Lower leg skin (tissue), 4 donors: ENCODE measurements around the gene PROM1. TPM values are rescaled to one million over a fixed set of nuclear protein-coding genes. Genes with fewer than 3 reads are reported as not detected.

Experiments used
- DNase-seq, 2 donors: peaks; one replicate each; pipeline ENCODE4 v3.0.0-alpha.2; 2019; ENCODE audit warnings: low spot score in 2 of 2
- H3K4me3 ChIP-seq: fragments of 200-600 bp; sonication (generic); 2 replicates; pipeline ENCODE4 v1.5.1; 2017; ENCODE audit warnings: mild to moderate bottlenecking, low read depth; ENCODE audit not compliant: poor library complexity, severe bottlenecking
- POLR2A ChIP-seq, 2 donors: fragments of 450-650 bp; IDR thresholded peaks; one replicate each; pipeline ENCODE4 v1.6.1; 2016 to 2017; ENCODE audit warnings: antibody characterized with exemption in 2 of 2, mild to moderate bottlenecking in 1 of 2, moderate library complexity in 1 of 2
- WGBS, 2 donors: methylation state at CpG; one replicate each; pipeline ENCODE4 v1.1.5; 2018; 5-methylcytosine and 5-hydroxymethylcytosine counted together
- intact Hi-C: fragments of 100-400 bp; cut with DNase I; formaldehyde crosslinking; loops from one replicate; pipeline ENCODE4 v1.15.0; 2023; ENCODE audit warnings: low total_unique reads
- total RNA-seq, 4 donors: library from RNA; depleted of rRNA; stranded (reverse); fragments of >200 nt; gene quantifications; one replicate each; pipeline ENCODE4 v1.1.0, GENCODE V29; 2016
- TF ChIP-seq, protein P1 (sequence below), 3 donors: fragments of 450-650 bp; IDR thresholded peaks; one replicate each; pipeline ENCODE4 v1.5.1; 2016; ENCODE audit warnings: antibody characterized with exemption in 3 of 3, mild to moderate bottlenecking in 3 of 3, moderate library complexity in 2 of 3

Gene PROM1
- total RNA-seq, 4 donors from 2014 or later: 1.3 to 7.6 (median 2.9) TPM

- intact Hi-C loops: no loop called here
- WGBS, 2 donors: 89 to 92% methylated on average over 3 of the region's 3 CpGs
- no peak for DNase-seq
- H3K4me3 ChIP-seq: no peak overlapping the region
- TF ChIP-seq POLR2A (IDR thresholded peaks at IDR 0.05): no peak
- TF ChIP-seq, protein P1, sequence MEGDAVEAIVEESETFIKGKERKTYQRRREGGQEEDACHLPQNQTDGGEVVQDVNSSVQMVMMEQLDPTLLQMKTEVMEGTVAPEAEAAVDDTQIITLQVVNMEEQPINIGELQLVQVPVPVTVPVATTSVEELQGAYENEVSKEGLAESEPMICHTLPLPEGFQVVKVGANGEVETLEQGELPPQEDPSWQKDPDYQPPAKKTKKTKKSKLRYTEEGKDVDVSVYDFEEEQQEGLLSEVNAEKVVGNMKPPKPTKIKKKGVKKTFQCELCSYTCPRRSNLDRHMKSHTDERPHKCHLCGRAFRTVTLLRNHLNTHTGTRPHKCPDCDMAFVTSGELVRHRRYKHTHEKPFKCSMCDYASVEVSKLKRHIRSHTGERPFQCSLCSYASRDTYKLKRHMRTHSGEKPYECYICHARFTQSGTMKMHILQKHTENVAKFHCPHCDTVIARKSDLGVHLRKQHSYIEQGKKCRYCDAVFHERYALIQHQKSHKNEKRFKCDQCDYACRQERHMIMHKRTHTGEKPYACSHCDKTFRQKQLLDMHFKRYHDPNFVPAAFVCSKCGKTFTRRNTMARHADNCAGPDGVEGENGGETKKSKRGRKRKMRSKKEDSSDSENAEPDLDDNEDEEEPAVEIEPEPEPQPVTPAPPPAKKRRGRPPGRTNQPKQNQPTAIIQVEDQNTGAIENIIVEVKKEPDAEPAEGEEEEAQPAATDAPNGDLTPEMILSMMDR (IDR thresholded peaks at IDR 0.05): no peak
These were observed 13.6 kb downstream of the PROM1 start for GRCh38 chr4:16070203-16070602.

DNA sequence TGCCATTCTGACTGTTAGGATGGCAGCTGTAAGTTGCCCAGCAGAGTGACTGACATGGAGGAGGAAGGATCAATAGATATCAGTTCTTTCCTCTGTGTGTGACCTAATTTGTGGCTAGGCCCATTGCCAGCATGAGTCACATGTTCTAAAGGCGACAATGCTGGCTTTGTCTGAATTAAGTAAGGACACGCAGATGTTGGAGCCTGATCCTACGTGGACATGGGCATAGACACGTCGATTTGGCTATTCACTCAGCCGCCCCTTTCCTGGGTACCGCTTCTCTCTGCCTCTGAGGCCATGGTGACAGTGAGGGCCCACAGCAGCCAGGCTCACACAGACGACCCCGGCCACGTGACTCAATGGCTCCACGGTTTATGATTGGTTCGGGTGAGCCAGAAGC is 16.3 kb downstream of the PROM1 start:
- no peak for DNase-seq
- 57 to 81% methylated on average over 12 of the region's 12 CpGs for WGBS, 2 donors
- no peak overlapping the region for H3K4me3 ChIP-seq
- TF ChIP-seq, protein P1 (IDR thresholded peaks at IDR 0.05): no peak
- no peak for TF ChIP-seq POLR2A (IDR thresholded peaks at IDR 0.05)
- intact Hi-C loops: no loop called here

DNA sequence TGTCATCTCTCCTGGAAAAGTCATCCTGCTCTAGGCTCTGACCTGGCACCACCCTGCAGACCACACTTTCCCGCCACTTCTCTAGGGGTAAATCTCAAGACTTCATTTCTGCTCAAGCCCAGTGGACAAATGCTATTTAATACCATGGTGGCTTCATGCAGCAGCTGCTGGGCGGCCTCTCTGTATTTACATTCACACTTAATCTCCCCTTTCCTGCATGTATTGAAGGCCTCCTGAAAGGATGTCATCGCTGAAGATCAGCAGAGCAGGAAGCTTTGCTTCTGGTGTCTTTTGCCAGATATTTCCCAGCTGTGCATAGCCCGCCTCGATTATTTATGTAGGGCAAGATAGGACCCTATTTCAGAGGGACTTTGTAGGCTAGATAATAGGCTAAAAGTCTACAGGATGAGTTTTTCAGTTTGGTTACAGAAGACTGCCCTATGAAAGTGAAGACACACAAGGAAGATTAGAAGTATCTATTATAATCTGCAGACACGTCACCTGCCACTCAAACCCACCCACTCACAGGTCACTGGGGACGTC is 17.2 kb downstream of the PROM1 start:
- no peak overlapping the region for H3K4me3 ChIP-seq
- TF ChIP-seq, protein P1 (IDR thresholded peaks at IDR 0.05): no peak
- no peak for TF ChIP-seq POLR2A (IDR thresholded peaks at IDR 0.05)
- no peak for DNase-seq
- WGBS, 2 donors: 81 to 87% methylated on average over 7 of the region's 7 CpGs
- intact Hi-C loops: no loop called here

DNA sequence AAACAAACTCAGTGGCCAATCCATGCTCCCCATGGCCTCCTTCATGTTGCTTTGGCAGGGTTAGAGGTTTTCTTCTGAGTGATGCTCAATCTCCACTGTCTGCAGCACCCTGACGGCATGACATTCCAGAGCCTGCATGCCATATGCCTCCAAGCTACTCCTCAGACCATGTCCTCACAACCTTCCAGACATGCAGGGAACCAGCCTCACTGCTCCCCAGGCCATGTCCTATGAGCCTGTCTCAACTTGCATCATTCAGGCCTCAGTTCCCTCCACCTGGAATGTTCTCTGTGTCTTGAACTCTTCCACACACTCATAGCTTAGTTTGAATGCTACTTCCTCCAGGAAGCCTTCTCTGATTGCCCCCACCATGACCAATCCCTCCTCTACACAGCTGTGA is 18.8 kb downstream of the PROM1 start:
- no peak for DNase-seq
- TF ChIP-seq, protein P1 (IDR thresholded peaks at IDR 0.05): no peak
- TF ChIP-seq POLR2A (IDR thresholded peaks at IDR 0.05): no peak
- H3K4me3 ChIP-seq: no peak overlapping the region
- intact Hi-C loops: no loop called here
- WGBS, 2 donors: 80 to 84% methylated on average over 1 of the region's 1 CpG

- TF ChIP-seq, protein P1 (IDR thresholded peaks at IDR 0.05): no peak
- no peak for TF ChIP-seq POLR2A (IDR thresholded peaks at IDR 0.05)
- 59 to 63% methylated on average over 2 of the region's 2 CpGs for WGBS, 2 donors
- no peak overlapping the region for H3K4me3 ChIP-seq
- DNase-seq: no peak
- intact Hi-C loops: no loop called here
These were observed 21.2 kb downstream of the PROM1 start for GRCh38 chr4:16062601-16063000.
